CD4-positive, alpha-beta memory T cell (primary cell): Measurements from ENCODE around the gene PTGES2. TPM values are rescaled to one million over a fixed set of nuclear protein-coding genes. Genes with fewer than 3 reads are reported as not detected.
"Not testable (repeated sequence)": the region's sequence is repeated elsewhere in the genome, so short reads cannot be mapped to it uniquely, and the experiment has no call there.

Experiments
- CTCF ChIA-PET: fragments of 350-600 bp; sonication (Branson Sonifier 250); formaldehyde crosslinking; loops from one replicate; lab custom pipeline; 2021; ENCODE audit warnings: inconsistent platforms; ENCODE audit not compliant: partially characterized antibody; lab: Charles Lee
- POLR2A ChIA-PET: fragments of 350-600 bp; sonication (Branson Sonifier 250); formaldehyde crosslinking; loops from one replicate; lab custom pipeline; 2021; ENCODE audit not compliant: partially characterized antibody; lab: Charles Lee
- DNase-seq, 5 donors: peaks; one replicate each; pipeline versions ENCODE4 v3.0.0 to v3.0.0-alpha.2; 2020 to 2022; ENCODE audit warnings: mixed read lengths in 1 of 5
- H3K27ac ChIP-seq: one replicate; pipeline ENCODE4 v1.7.0; 2013; ENCODE audit warnings: low read depth, low read length
- H3K27me3 ChIP-seq: 2 replicates; pipeline ENCODE4 v1.7.0; 2013; ENCODE audit warnings: mild to moderate bottlenecking, low read length, moderate library complexity; ENCODE audit not compliant: insufficient read depth
- H3K36me3 ChIP-seq: 2 replicates; pipeline ENCODE4 v1.7.0; 2013; ENCODE audit warnings: mild to moderate bottlenecking, low read length, moderate library complexity; ENCODE audit not compliant: insufficient read depth
- H3K4me1 ChIP-seq: 2 replicates; pipeline ENCODE4 v1.7.0; 2013; ENCODE audit warnings: mild to moderate bottlenecking, low read length, moderate library complexity; ENCODE audit not compliant: insufficient read depth
- H3K4me3 ChIP-seq, 2 donors: one replicate each; pipeline ENCODE4 v1.7.0; 2013; ENCODE audit warnings: low read length in 2 of 2, mild to moderate bottlenecking in 1 of 2
- H3K9me3 ChIP-seq, 2 donors: one replicate each; pipeline ENCODE4 v1.7.0; 2013; ENCODE audit warnings: low read length in 2 of 2, control low read depth in 1 of 2; ENCODE audit not compliant: control insufficient read depth in 1 of 2
- H3K27ac Mint-ChIP-seq, 7 donors: one replicate each; pipeline ENCODE4 v1.8.0; 2020 to 2021; ENCODE audit warnings: mixed read lengths in 7 of 7, mild to moderate bottlenecking in 6 of 7, inconsistent platforms in 3 of 7, moderate library complexity in 3 of 7
- H3K27me3 Mint-ChIP-seq, 2 donors: one replicate each; pipeline ENCODE4 v1.8.0; 2020 to 2021; ENCODE audit warnings: mixed read lengths in 2 of 2
- H3K36me3 Mint-ChIP-seq, 2 donors: one replicate each; pipeline ENCODE4 v1.8.0; 2020 to 2021; ENCODE audit warnings: mixed read lengths in 2 of 2, inconsistent platforms in 1 of 2, mild to moderate bottlenecking in 1 of 2
- H3K4me1 Mint-ChIP-seq, 4 donors: one replicate each; pipeline ENCODE4 v1.8.0; 2020 to 2021; ENCODE audit warnings: mixed read lengths in 4 of 4, mild to moderate bottlenecking in 1 of 4
- H3K4me3 Mint-ChIP-seq, 8 donors: one replicate each; pipeline ENCODE4 v1.8.0; 2020 to 2021; ENCODE audit warnings: mixed read lengths in 8 of 8, mild to moderate bottlenecking in 7 of 8, moderate library complexity in 6 of 8, inconsistent platforms in 3 of 8
- H3K9me3 Mint-ChIP-seq, 8 donors: one replicate each; pipeline ENCODE4 v1.8.0; 2020 to 2021; ENCODE audit warnings: mixed read lengths in 8 of 8, mild to moderate bottlenecking in 5 of 8, inconsistent platforms in 3 of 8, moderate library complexity in 1 of 8
- intact Hi-C: fragments of 100-400 bp; cut with micrococcal nuclease; formaldehyde crosslinking; loops from one replicate; pipeline ENCODE4 v1.15.1; 2023
- polyA plus RNA-seq, 2 donors: library from polyadenylated mRNA; unstranded; fragments of 300-500 nt; fragmentation: Illumina TruSeq; gene quantifications; one replicate each; pipeline ENCODE4 v1.2.3, GENCODE V29; 2021
- total RNA-seq, 2 experiments: library from RNA; stranded (reverse); gene quantifications; one replicate each; pipeline ENCODE4 v1.2.3, GENCODE V29; 2021

Gene PTGES2
- total and polyA plus RNA-seq, 4 experiments from 2014 or later = 47.5 to 57.9 (median 50.3) TPM

GRCh38 chr9:128071475-128071874 lies 56.1 kb downstream of the PTGES2 start:
- Mint-ChIP-seq H3K4me3 (peak overlapping the region; percentile 82 to 98 (median 88)), H3K27ac (peak overlapping the region; percentile 88 to 96 (median 93)), H3K4me1 (peaks cover 27 to 58% (median 42%) of the 10 kb centered on the region in 4 donors)
- Histone ChIP-seq H3K4me3 (peak overlapping the region; percentile 10 to 55), H3K4me1 (peaks cover 73% of the 10 kb centered on the region), H3K27ac (peak overlapping the region; percentile 69)
- intact Hi-C loops, H3K27me3 Mint-ChIP-seq, H3K9me3 Mint-ChIP-seq, H3K27me3 ChIP-seq, H3K9me3 ChIP-seq, DNase-seq, H3K36me3 Mint-ChIP-seq, H3K36me3 ChIP-seq: not testable (repeated sequence)
- ChIA-PET CTCF (interaction anchor here (1.0 to 2.7 kb wide), 7 partner anchors 9 to 46 kb away, joined by 3 to 15 read pairs (median 14); no protein-coding TSS in a partner anchor), POLR2A (interaction anchor here (1.0 to 2.7 kb wide), 18 partner anchors 9 to 101 kb away, joined by 3 to 16 read pairs (median 6); partner anchors contain the start of genes BBLN and EEIG1)

- intact Hi-C loops = no loop called here
- peaks cover 32 to 58% (median 47%) of the 10 kb centered on the region in 4 donors for H3K4me1 Mint-ChIP-seq
These were observed 56.7 kb downstream of the PTGES2 start for GRCh38 chr9:128070874-128071273.

More at GRCh38 chr9:128070874-128071273, 56.7 kb downstream of the PTGES2 start:
- no peaks in the 10 kb centered on the region for H3K36me3 ChIP-seq
- peaks cover 3 to 9% of the 10 kb centered on the region in 2 donors for H3K36me3 Mint-ChIP-seq
- H3K4me1 ChIP-seq = peaks cover 79% of the 10 kb centered on the region
- H3K9me3 Mint-ChIP-seq = peaks cover 0 to 2% (median 0%) of the 10 kb centered on the region in 8 donors
- H3K27ac ChIP-seq = peak overlapping the region; percentile 69
- H3K27me3 ChIP-seq = no peaks in the 10 kb centered on the region
- CTCF ChIA-PET = interaction anchor here (2.2 kb wide), 1 partner anchor 36 kb away, joined by 15 read pairs; no protein-coding TSS in a partner anchor
- H3K27ac Mint-ChIP-seq = peak overlapping the region; percentile 88 to 96 (median 93)
- no peaks in the 10 kb centered on the region for H3K9me3 ChIP-seq
- no peak for DNase-seq
- H3K4me3 ChIP-seq = no peak overlapping the region
- POLR2A ChIA-PET = interaction anchor here (1.2 to 5.5 kb wide), 10 partner anchors 8 to 100 kb away, joined by 3 to 63 read pairs (median 7); partner anchors contain the start of gene BBLN
- H3K27me3 Mint-ChIP-seq = no peaks in the 10 kb centered on the region
- H3K4me3 Mint-ChIP-seq = peak overlapping the region; percentile 77 to 98 (median 82)

Other genes starting within 250 kb of the PTGES2 start
- 100 to 1,000 TPM; 125 to 127 TPM for gene ST6GALNAC6, start 228.1 kb downstream of the PTGES2 start, total RNA-seq
- gene ST6GALNAC6, start 228.1 kb downstream of the PTGES2 start, polyA plus RNA-seq = 10 to 100 TPM; 45.2 to 45.6 TPM
- gene ST6GALNAC4, start 210.7 kb downstream of the PTGES2 start, total RNA-seq = 10 to 100 TPM; 35.7 to 38.1 TPM
- gene ST6GALNAC4, start 210.7 kb downstream of the PTGES2 start, polyA plus RNA-seq = 10 to 100 TPM; 10.2 to 18.5 TPM
- 1 to 10 TPM in 1 of 2 experiments, under 1 TPM in 1; 0.72 to 1.8 TPM for gene PIP5KL1, start 197.0 kb downstream of the PTGES2 start, total RNA-seq
- gene PIP5KL1, start 197.0 kb downstream of the PTGES2 start, polyA plus RNA-seq = under 1 TPM; 0.26 to 0.79 TPM
- 10 to 100 TPM; 37.0 to 39.7 TPM for gene DPM2, start 189.9 kb downstream of the PTGES2 start, total RNA-seq
- gene DPM2, start 189.9 kb downstream of the PTGES2 start, polyA plus RNA-seq = 10 to 100 TPM; 41.0 to 43.1 TPM
- gene EEIG1, start 146.7 kb downstream of the PTGES2 start, total RNA-seq = 100 to 1,000 TPM; 516 to 550 TPM
- 100 to 1,000 TPM in 1 of 2 donors, 10 to 100 TPM in 1; 95.4 to 205 TPM for gene EEIG1, start 146.7 kb downstream of the PTGES2 start, polyA plus RNA-seq
- gene NAIF1, start 60.4 kb downstream of the PTGES2 start, total RNA-seq = 10 to 100 TPM; 13.3 to 13.8 TPM
- 10 to 100 TPM; 11.3 to 15.2 TPM for gene NAIF1, start 60.4 kb downstream of the PTGES2 start, polyA plus RNA-seq
- gene SLC25A25, start 59.5 kb downstream of the PTGES2 start, total RNA-seq = 10 to 100 TPM; 22.0 to 26.9 TPM
- gene SLC25A25, start 59.5 kb downstream of the PTGES2 start, polyA plus RNA-seq = 10 to 100 TPM; 13.4 to 17.6 TPM
- not detected for gene LCN2, start 21.7 kb upstream of the PTGES2 start, total RNA-seq
- not detected for gene LCN2, start 21.7 kb upstream of the PTGES2 start, polyA plus RNA-seq
- 10 to 100 TPM; 47.8 to 50.5 TPM for gene BBLN, start 32.5 kb upstream of the PTGES2 start, total RNA-seq
- gene BBLN, start 32.5 kb upstream of the PTGES2 start, polyA plus RNA-seq = 100 to 1,000 TPM; 110 to 136 TPM
- gene CIZ1, start 63.8 kb upstream of the PTGES2 start, total RNA-seq = 100 to 1,000 TPM; 156 to 165 TPM
- gene CIZ1, start 63.8 kb upstream of the PTGES2 start, polyA plus RNA-seq = 10 to 100 TPM in 1 of 2 donors, 1 to 10 TPM in 1; 3.1 to 38.9 TPM
- gene DNM1, start 75.7 kb upstream of the PTGES2 start, total RNA-seq = 1 to 10 TPM; 1.4 to 2.2 TPM
- not detected for gene DNM1, start 75.7 kb upstream of the PTGES2 start, polyA plus RNA-seq
- 10 to 100 TPM; 76.4 to 82.4 TPM for gene GOLGA2, start 148.3 kb upstream of the PTGES2 start, total RNA-seq
- gene GOLGA2, start 148.3 kb upstream of the PTGES2 start, polyA plus RNA-seq = 10 to 100 TPM in 1 of 2 donors, 1 to 10 TPM in 1; 1.4 to 10.5 TPM
- 10 to 100 TPM; 11.5 to 14.9 TPM for gene SWI5, start 148.5 kb upstream of the PTGES2 start, total RNA-seq
- gene SWI5, start 148.5 kb upstream of the PTGES2 start, polyA plus RNA-seq = 10 to 100 TPM; 25.5 to 30.7 TPM
- 10 to 100 TPM; 19.6 to 19.8 TPM for gene TRUB2, start 194.7 kb upstream of the PTGES2 start, total RNA-seq
- gene TRUB2, start 194.7 kb upstream of the PTGES2 start, polyA plus RNA-seq = 10 to 100 TPM; 22.8 to 27.4 TPM
- 10 to 100 TPM; 50.0 to 51.3 TPM for gene COQ4, start 195.1 kb upstream of the PTGES2 start, total RNA-seq
- gene COQ4, start 195.1 kb upstream of the PTGES2 start, polyA plus RNA-seq = 10 to 100 TPM; 34.8 to 42.6 TPM
- gene SLC27A4, start 212.8 kb upstream of the PTGES2 start, total RNA-seq = 10 to 100 TPM; 13.9 to 16.3 TPM
- 1 to 10 TPM; 5.4 to 8.6 TPM for gene SLC27A4, start 212.8 kb upstream of the PTGES2 start, polyA plus RNA-seq
- gene URM1, start 243.6 kb upstream of the PTGES2 start, total RNA-seq = 10 to 100 TPM; 44.1 to 45.5 TPM
- gene URM1, start 243.6 kb upstream of the PTGES2 start, polyA plus RNA-seq = 10 to 100 TPM; 50.5 to 50.8 TPM